SK-N-SH treated with all-trans-retinoic acid at 6 μM for 48 hours (cell line): Measurements from ENCODE around the gene ATP1A2.

Source experiments
- OSR1 ChIP-seq: fragments of 250-450 bp; sonication (Bioruptor Pico); IDR thresholded peaks from 2 replicates; pipeline ENCODE4 v1.8.0; 2022; ENCODE audit warnings: moderate library complexity, mild to moderate bottlenecking, inconsistent platforms
- ZC3H10 ChIP-seq: fragments of 250-450 bp; sonication (Bioruptor Pico); IDR thresholded peaks from 2 replicates; pipeline ENCODE4 v1.5.1; 2021; ENCODE audit warnings: mild to moderate bottlenecking, moderate library complexity
- ZFP3 ChIP-seq: fragments of 250-450 bp; sonication (Bioruptor Pico); IDR thresholded peaks from 2 replicates; pipeline ENCODE4 v1.5.0; 2020; ENCODE audit warnings: mild to moderate bottlenecking, moderate library complexity
- ZNF565 ChIP-seq: fragments of 450-650 bp; formaldehyde crosslinking; conservative IDR thresholded peaks from 2 replicates; pipeline ENCODE4 v1.5.0; 2020; ENCODE audit warnings: low read depth, mild to moderate bottlenecking, moderate library complexity

GRCh38 chr1:160097911-160098851 is 17.4 kb upstream of the ATP1A2 start, which contains the start of gene IGSF8:
- TF ChIP-seq ZFP3 (CRISPR knock-in tag) (no peak), ZC3H10 (CRISPR knock-in tag) (no peak), ZNF565 (no peak), OSR1 (CRISPR knock-in tag) (no peak)
